Spleen (tissue), 11 donors: ENCODE results near the gene MANSC4. TPM values are rescaled to one million over a fixed set of nuclear protein-coding genes. Genes with fewer than 3 reads are reported as not detected.

ENCODE experiments used
- DNase-seq: peaks from one replicate; pipeline ENCODE4 v3.0.0-alpha.2; 2020
- H3K27ac ChIP-seq, 8 donors: fragments of 200-600 bp; sonication (generic) in 7 of 8; 1 replicate in 4 of 8; 2 replicates in 4 of 8; pipeline versions ENCODE4 v1.5.0 to v1.8.0; 2016 to 2021; ENCODE audit warnings: inconsistent platforms in 4 of 8, mild to moderate bottlenecking in 4 of 8, moderate library complexity in 1 of 8
- H3K27me3 ChIP-seq, 7 donors: fragments of 200-600 bp; sonication (generic) in 6 of 7; replicated peaks in 1 of 7; 1 replicate in 4 of 7; 2 replicates in 3 of 7; pipeline versions ENCODE4 v1.5.0 to v1.8.0; 2016 to 2021; ENCODE audit warnings: inconsistent platforms in 3 of 7, mild to moderate bottlenecking in 1 of 7
- H3K36me3 ChIP-seq, 6 donors: fragments of 200-600 bp; sonication (generic) in 5 of 6; 1 replicate in 4 of 6; 2 replicates in 2 of 6; pipeline versions ENCODE4 v1.5.0 to v1.8.0; 2016 to 2021; ENCODE audit warnings: inconsistent platforms in 2 of 6
- H3K4me1 ChIP-seq, 6 donors: fragments of 200-600 bp; sonication (generic) in 5 of 6; 1 replicate in 3 of 6; 2 replicates in 3 of 6; pipeline versions ENCODE4 v1.5.0 to v1.8.0; 2016 to 2021; ENCODE audit warnings: inconsistent platforms in 3 of 6
- H3K4me3 ChIP-seq, 8 donors: fragments of 200-600 bp; sonication (generic) in 7 of 8; 1 replicate in 4 of 8; 2 replicates in 4 of 8; pipeline versions ENCODE4 v1.5.0 to v1.8.0; 2016 to 2021; ENCODE audit warnings: inconsistent platforms in 4 of 8, mild to moderate bottlenecking in 4 of 8, moderate library complexity in 2 of 8
- H3K9me3 ChIP-seq, 8 donors: fragments of 200-600 bp; sonication (generic) in 7 of 8; 1 replicate in 4 of 8; 2 replicates in 4 of 8; pipeline versions ENCODE4 v1.5.0 to v1.8.0; 2016 to 2021; ENCODE audit warnings: inconsistent platforms in 4 of 8
- POLR2A ChIP-seq, 3 donors: fragments of 450-650 bp; IDR thresholded peaks; one replicate each; pipeline ENCODE4 v1.5.1; 2017; ENCODE audit warnings: antibody characterized with exemption in 3 of 3, mild to moderate bottlenecking in 1 of 3
- POLR2AphosphoS5 ChIP-seq, 3 donors: sonication (generic); formaldehyde crosslinking; IDR thresholded peaks; one replicate each; pipeline ENCODE4 v1.5.1; 2017; ENCODE audit warnings: antibody characterized with exemption in 3 of 3
- WGBS, 5 donors: extraction: QIAGEN DNeasy Blood & Tissue Kit in 3 of 5; methylation state at CpG; one replicate each; pipeline versions ENCODE4 v1.1.5 to v1.1.7; 2013 to 2018; 5-methylcytosine and 5-hydroxymethylcytosine counted together
- intact Hi-C: fragments of 100-400 bp; cut with DNase I; formaldehyde crosslinking; loops from one replicate; pipeline ENCODE4 v1.15.0; 2023; ENCODE audit warnings: low total_unique reads
- polyA plus RNA-seq, 3 donors: library from polyadenylated mRNA; stranded (reverse); fragments of 200-250 nt; gene quantifications; one replicate each; pipeline ENCODE4 v1.2.1, GENCODE V29; 2013
- total RNA-seq, 7 donors: library from RNA; depleted of rRNA in 3 of 7; stranded (reverse); fragments of >200 nt in 3 of 7; fragmentation: NEBNext Ultra II Directional in 4 of 7; extraction: Animal tissue kit (Norgen Biotek cat#: 25700) in 4 of 7; gene quantifications; one replicate each; pipeline versions ENCODE4 v1.1.0 to v1.2.1, GENCODE V29; 2016 to 2021
- TF ChIP-seq, protein P1 (sequence below), 11 experiments: fragments of 200-600 bp in 7 of 11; fragments of 450-650 bp in 4 of 11; sonication (generic) in 4 of 11; IDR thresholded peaks in 8 of 11; conservative IDR thresholded peaks in 3 of 11; 1 replicate in 7 of 11; 2 replicates in 4 of 11; pipeline versions ENCODE4 v1.4.0 to v1.8.0; 2016 to 2021; ENCODE audit warnings: antibody characterized with exemption in 11 of 11, inconsistent platforms in 4 of 11, mild to moderate bottlenecking in 1 of 11
- donor health status: healthy with polysubstance abuse.
- donor health status: DM: no; HTN: no; CAD: no; lungs with moderate emphysema.
- donor health status: DM: no; HTN: no; CAD: no.
- donor health status: Bipolar disorder and iron deficiency.
- donor health status: healthy.
- donor health status: DM: no; HTN: no; CAD: no.
- donor health status: DM: yes; HTN: yes; CAD: no.

The MANSC4 gene
- total and polyA plus RNA-seq, 10 donors, result 0.16 to 0.33 (median 0.24) TPM; not detected in 7

DNA sequence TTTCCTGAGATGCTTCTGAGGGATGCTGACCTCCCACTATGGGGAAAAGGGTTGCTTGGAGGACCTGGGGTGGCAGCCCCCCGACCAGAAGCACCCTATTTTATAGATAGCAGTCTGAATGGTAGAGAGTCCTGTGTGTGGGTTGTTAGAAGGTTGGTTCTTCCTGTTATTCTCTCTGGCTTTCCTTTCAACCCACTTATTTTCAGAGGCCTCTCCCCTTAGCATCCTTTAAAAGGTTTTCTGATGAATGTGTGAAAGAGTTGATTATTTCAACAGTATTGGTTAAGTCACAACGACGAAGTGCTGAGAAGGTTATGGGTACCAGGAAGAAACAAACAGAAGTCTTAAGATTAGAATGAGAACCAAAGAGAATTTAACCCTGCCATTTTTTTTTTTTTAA is 20.8 kb upstream of the MANSC4 start:
- Histone ChIP-seq H3K9me3 (no peaks in the 10 kb centered on the region), H3K27ac (no peak overlapping the region), H3K36me3 (peaks cover 4 to 44% (median 32%) of the 10 kb centered on the region in 6 donors), H3K4me1 (no peaks in the 10 kb centered on the region), H3K27me3 (no peaks in the 10 kb centered on the region), H3K4me3 (no peak overlapping the region)
- TF ChIP-seq POLR2A (IDR thresholded peaks at IDR 0.05) (no peak), POLR2AphosphoS5 (IDR thresholded peaks at IDR 0.05) (no peak)
- TF ChIP-seq, protein P1, sequence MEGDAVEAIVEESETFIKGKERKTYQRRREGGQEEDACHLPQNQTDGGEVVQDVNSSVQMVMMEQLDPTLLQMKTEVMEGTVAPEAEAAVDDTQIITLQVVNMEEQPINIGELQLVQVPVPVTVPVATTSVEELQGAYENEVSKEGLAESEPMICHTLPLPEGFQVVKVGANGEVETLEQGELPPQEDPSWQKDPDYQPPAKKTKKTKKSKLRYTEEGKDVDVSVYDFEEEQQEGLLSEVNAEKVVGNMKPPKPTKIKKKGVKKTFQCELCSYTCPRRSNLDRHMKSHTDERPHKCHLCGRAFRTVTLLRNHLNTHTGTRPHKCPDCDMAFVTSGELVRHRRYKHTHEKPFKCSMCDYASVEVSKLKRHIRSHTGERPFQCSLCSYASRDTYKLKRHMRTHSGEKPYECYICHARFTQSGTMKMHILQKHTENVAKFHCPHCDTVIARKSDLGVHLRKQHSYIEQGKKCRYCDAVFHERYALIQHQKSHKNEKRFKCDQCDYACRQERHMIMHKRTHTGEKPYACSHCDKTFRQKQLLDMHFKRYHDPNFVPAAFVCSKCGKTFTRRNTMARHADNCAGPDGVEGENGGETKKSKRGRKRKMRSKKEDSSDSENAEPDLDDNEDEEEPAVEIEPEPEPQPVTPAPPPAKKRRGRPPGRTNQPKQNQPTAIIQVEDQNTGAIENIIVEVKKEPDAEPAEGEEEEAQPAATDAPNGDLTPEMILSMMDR (IDR thresholded peaks at IDR 0.05 in 8 of 11, conservative IDR thresholded peaks at IDR 0.05 in 3 of 11), result no peak
- intact Hi-C loops, result no loop called here
- DNase-seq, result no peak
- 69 to 86% (median 78%) methylated on average over 3 of the region's 3 CpGs for WGBS, 5 donors

GRCh38 chr12:27797301-27798025 is 17.4 kb upstream of the MANSC4 start:
- no peak overlapping the region for H3K4me3 ChIP-seq
- H3K9me3 ChIP-seq, result no peaks in the 10 kb centered on the region
- intact Hi-C loops, result no loop called here
- H3K4me1 ChIP-seq, result no peaks in the 10 kb centered on the region
- H3K27ac ChIP-seq, result no peak overlapping the region
- H3K27me3 ChIP-seq, result no peaks in the 10 kb centered on the region
- peaks cover 6 to 78% (median 47%) of the 10 kb centered on the region in 6 donors for H3K36me3 ChIP-seq
- WGBS, 5 donors, result 92 to 97% (median 95%) methylated on average over 23 to 24 of the region's 24 CpGs
- TF ChIP-seq, protein P1 (IDR thresholded peaks at IDR 0.05 in 8 of 11, conservative IDR thresholded peaks at IDR 0.05 in 3 of 11), result no peak
- TF ChIP-seq POLR2A (IDR thresholded peaks at IDR 0.05), result no peak
- TF ChIP-seq POLR2AphosphoS5 (IDR thresholded peaks at IDR 0.05), result no peak
- DNase-seq, result no peak

- H3K27ac ChIP-seq, result no peak overlapping the region
- TF ChIP-seq POLR2AphosphoS5 (IDR thresholded peaks at IDR 0.05), result no peak
- TF ChIP-seq POLR2A (IDR thresholded peaks at IDR 0.05), result no peak
- TF ChIP-seq, protein P1 (IDR thresholded peaks at IDR 0.05 in 8 of 11, conservative IDR thresholded peaks at IDR 0.05 in 3 of 11), result no peak
- no peaks in the 10 kb centered on the region for H3K27me3 ChIP-seq
- WGBS, 5 donors, result 91 to 94% (median 92%) methylated on average over 7 of the region's 7 CpGs
- DNase-seq, result no peak
- no peaks in the 10 kb centered on the region for H3K4me1 ChIP-seq
- H3K36me3 ChIP-seq, result peaks cover 6 to 85% (median 56%) of the 10 kb centered on the region in 6 donors
- H3K4me3 ChIP-seq, result no peak overlapping the region
- H3K9me3 ChIP-seq, result no peaks in the 10 kb centered on the region
- intact Hi-C loops, result no loop called here
These were observed 16.1 kb upstream of the MANSC4 start for GRCh38 chr12:27796128-27796527.

DNA sequence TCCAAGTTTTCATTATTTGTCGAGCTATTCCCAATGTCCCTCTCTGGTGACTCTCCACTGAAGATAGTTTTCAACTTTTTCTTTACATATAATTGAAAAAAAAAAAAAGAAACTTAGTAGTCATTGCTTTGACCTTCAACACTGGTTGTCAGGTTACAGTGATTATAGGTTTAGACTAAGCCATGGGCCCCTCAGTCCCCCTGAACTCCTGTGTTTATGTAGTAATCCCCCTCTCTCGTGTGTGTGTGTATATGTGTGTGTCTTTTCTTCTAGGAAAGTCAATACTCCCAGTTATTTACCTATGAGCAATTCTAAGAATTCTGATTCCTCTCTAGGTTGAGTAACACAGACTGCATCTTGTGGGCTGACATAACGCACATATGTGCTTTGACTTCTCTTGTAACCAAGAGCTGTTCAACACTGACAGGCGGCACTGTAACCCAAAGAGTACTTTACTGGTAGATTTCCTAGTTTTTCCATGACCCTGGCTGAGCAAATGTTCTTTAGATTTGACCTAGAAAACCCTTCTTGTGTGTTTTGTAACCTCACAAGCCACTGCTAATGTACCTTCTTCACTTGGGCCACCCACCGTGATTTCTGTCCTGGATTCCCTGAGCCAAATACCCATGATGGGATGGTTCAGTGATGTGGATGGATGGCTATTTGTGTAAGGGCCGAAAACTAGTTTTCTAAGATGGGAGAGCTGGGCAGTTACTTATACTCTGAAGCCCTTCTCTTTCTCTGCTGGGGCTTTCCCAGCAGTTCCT is 15.0 kb upstream of the MANSC4 start:
- Histone ChIP-seq H3K9me3 (no peaks in the 10 kb centered on the region), H3K27ac (no peak overlapping the region), H3K4me1 (no peaks in the 10 kb centered on the region), H3K36me3 (peaks cover 6 to 90% (median 56%) of the 10 kb centered on the region in 6 donors), H3K27me3 (no peaks in the 10 kb centered on the region), H3K4me3 (no peak overlapping the region)
- WGBS, 5 donors, result 85 to 92% (median 91%) methylated on average over 6 of the region's 6 CpGs
- TF ChIP-seq, protein P1 (IDR thresholded peaks at IDR 0.05 in 8 of 11, conservative IDR thresholded peaks at IDR 0.05 in 3 of 11), result no peak
- TF ChIP-seq POLR2AphosphoS5 (IDR thresholded peaks at IDR 0.05) (no peak), POLR2A (IDR thresholded peaks at IDR 0.05) (no peak)
- intact Hi-C loops, result no loop called here
- no peak for DNase-seq
